ENCODE measurements around the gene CKB. TPM values are rescaled to one million over a fixed set of nuclear protein-coding genes. Genes with fewer than 3 reads are reported as not detected.

The CKB gene
- polyA plus RNA-seq, 1 donor (not counting 4 experiments of a cell fraction or from before 2014, with no cell fraction given): 10.0 TPM

DNA sequence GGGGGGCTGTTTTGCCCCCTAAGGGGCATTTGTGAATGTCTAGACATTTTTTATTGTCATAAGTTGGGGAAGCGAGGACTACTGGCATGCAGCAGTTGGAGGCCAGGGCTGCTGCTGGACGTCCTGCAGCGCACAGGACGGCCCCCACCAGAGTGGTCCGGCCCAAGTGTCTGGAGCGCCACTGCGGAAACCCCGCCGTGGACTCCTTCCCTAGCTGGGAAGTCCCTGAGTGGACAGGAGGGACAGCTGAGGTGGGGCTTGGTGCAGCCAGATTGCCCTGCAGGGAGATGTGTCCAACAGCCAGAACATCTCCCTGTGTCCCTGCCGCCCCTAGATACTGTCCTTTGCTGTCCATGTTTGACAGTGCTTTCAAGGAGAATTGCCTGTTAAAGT lies 5.5 kb downstream of the CKB start:
- Histone ChIP-seq H3K27ac (ENCODE audit: control insufficient read depth, insufficient read depth, low read length) (no peak overlapping the region), H3K4me3 (ENCODE audit: control insufficient read depth in 2 of 3, extremely low read depth in 1 of 3, insufficient read depth in 2 of 3, low read depth in 1 of 3, low read length in 3 of 3) (no peak overlapping the region), H3K9ac (ENCODE audit: control insufficient read depth, extremely low read depth, insufficient read depth, low read length) (no peak overlapping the region), H3K79me2 (ENCODE audit: control insufficient read depth, insufficient read depth, low read length) (no peaks in the 10 kb centered on the region), H3K9me3 (ENCODE audit: control insufficient read depth, low read depth, low read length) (no peaks in the 10 kb centered on the region), H3K9me1 (ENCODE audit: control insufficient read depth, extremely low read depth, insufficient read depth, low read length) (no peaks in the 10 kb centered on the region), H3K27me3 (ENCODE audit: control insufficient read depth, extremely low read depth, insufficient read depth, low read length) (peaks cover 26% of the 10 kb centered on the region), H4K20me1 (ENCODE audit: control insufficient read depth, extremely low read depth, insufficient read depth, low read length) (peaks cover 12% of the 10 kb centered on the region), H2AFZ (ENCODE audit: control insufficient read depth, low read length) (no peak overlapping the region), H3K36me3 (ENCODE audit: control insufficient read depth in 2 of 2, extremely low read depth in 1 of 2, insufficient read depth in 2 of 2, low read length in 2 of 2) (peaks cover 0 to 7% of the 10 kb centered on the region in 2 experiments), H3K4me1 (ENCODE audit: control insufficient read depth, extremely low read depth, insufficient read depth, low read length) (peaks cover 35% of the 10 kb centered on the region), H3K4me2 (ENCODE audit: control insufficient read depth, extremely low read depth, insufficient read depth, low read depth, low read length) (no peak overlapping the region)
- no peak for TF ChIP-seq EZH2 (IDR thresholded peaks at IDR 0.05; ENCODE audit: low read length)
- TF ChIP-seq, protein P1, sequence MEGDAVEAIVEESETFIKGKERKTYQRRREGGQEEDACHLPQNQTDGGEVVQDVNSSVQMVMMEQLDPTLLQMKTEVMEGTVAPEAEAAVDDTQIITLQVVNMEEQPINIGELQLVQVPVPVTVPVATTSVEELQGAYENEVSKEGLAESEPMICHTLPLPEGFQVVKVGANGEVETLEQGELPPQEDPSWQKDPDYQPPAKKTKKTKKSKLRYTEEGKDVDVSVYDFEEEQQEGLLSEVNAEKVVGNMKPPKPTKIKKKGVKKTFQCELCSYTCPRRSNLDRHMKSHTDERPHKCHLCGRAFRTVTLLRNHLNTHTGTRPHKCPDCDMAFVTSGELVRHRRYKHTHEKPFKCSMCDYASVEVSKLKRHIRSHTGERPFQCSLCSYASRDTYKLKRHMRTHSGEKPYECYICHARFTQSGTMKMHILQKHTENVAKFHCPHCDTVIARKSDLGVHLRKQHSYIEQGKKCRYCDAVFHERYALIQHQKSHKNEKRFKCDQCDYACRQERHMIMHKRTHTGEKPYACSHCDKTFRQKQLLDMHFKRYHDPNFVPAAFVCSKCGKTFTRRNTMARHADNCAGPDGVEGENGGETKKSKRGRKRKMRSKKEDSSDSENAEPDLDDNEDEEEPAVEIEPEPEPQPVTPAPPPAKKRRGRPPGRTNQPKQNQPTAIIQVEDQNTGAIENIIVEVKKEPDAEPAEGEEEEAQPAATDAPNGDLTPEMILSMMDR (optimal IDR thresholded peaks at IDR 0.05 in 1 of 3, IDR thresholded peaks at IDR 0.05 in 1 of 3, conservative IDR thresholded peaks at IDR 0.05 in 1 of 3; ENCODE audit: extremely low read depth in 1 of 3, insufficient read depth in 2 of 3, low read length in 3 of 3): no peak
- FAIRE-seq (no peak), DNase-seq (ENCODE audit: low read depth, low spot score) (no peak)
- dilution Hi-C loops (cut with MboI; ENCODE audit: extremely low pct_ligation_motif_present, low sequenced_read_pairs): no loop called here

DNA sequence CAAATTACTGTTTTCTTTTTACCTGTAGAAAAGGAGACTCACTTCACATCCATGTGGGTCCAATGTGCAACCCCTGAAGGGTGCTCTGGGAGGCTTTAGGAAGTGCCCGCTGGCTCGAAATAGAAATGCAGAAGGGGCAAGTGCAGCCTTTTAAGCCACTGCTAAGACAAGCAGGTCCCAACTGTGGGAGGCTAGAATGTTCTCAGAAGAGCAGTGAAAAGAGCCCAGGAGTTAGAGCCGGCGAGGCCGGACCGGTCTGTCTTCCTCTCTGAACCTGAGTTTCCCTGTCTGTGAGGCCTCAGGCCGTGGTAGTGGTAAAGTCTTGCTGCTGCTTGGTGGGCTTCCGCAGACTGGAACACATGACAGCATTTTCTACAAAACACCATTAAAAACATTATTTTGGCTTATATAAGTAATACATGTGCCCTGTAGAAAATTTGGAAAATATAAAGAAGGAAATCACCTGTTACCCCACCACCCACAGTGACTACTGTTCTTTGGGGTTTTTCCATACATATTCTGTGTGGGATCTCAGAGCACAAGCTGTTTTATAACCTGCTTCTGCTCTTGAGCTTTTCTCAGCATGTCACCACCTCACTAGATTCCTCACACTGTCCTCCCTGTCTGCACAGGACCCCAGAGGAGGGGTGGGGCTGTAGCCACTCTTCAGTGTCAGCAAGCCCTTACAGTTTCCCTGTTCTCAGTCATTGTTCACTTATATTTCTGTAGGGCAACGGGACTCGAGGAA lies 6.0 kb downstream of the CKB start:
- no peak overlapping the region for H2AFZ ChIP-seq (ENCODE audit: control insufficient read depth, low read length)
- H3K79me2 ChIP-seq (ENCODE audit: control insufficient read depth, insufficient read depth, low read length): no peaks in the 10 kb centered on the region
- H3K4me1 ChIP-seq (ENCODE audit: control insufficient read depth, extremely low read depth, insufficient read depth, low read length): peaks cover 33% of the 10 kb centered on the region
- FAIRE-seq (no peak), DNase-seq (ENCODE audit: low read depth, low spot score) (no peak)
- H3K9ac ChIP-seq (ENCODE audit: control insufficient read depth, extremely low read depth, insufficient read depth, low read length): no peak overlapping the region
- peaks cover 0 to 7% of the 10 kb centered on the region in 2 experiments for H3K36me3 ChIP-seq (ENCODE audit: control insufficient read depth in 2 of 2, extremely low read depth in 1 of 2, insufficient read depth in 2 of 2, low read length in 2 of 2)
- H3K4me3 ChIP-seq (ENCODE audit: control insufficient read depth in 2 of 3, extremely low read depth in 1 of 3, insufficient read depth in 2 of 3, low read depth in 1 of 3, low read length in 3 of 3): no peak overlapping the region
- no peak for TF ChIP-seq EZH2 (IDR thresholded peaks at IDR 0.05; ENCODE audit: low read length)
- H3K27ac ChIP-seq (ENCODE audit: control insufficient read depth, insufficient read depth, low read length): no peak overlapping the region
- H3K9me3 ChIP-seq (ENCODE audit: control insufficient read depth, low read depth, low read length): no peaks in the 10 kb centered on the region
- peaks cover 12% of the 10 kb centered on the region for H4K20me1 ChIP-seq (ENCODE audit: control insufficient read depth, extremely low read depth, insufficient read depth, low read length)
- no peak overlapping the region for H3K4me2 ChIP-seq (ENCODE audit: control insufficient read depth, extremely low read depth, insufficient read depth, low read depth, low read length)
- peaks cover 21% of the 10 kb centered on the region for H3K27me3 ChIP-seq (ENCODE audit: control insufficient read depth, extremely low read depth, insufficient read depth, low read length)
- H3K9me1 ChIP-seq (ENCODE audit: control insufficient read depth, extremely low read depth, insufficient read depth, low read length): no peaks in the 10 kb centered on the region
- dilution Hi-C loops (cut with MboI; ENCODE audit: extremely low pct_ligation_motif_present, low sequenced_read_pairs): no loop called here
